Keratinocyte (primary cell): ENCODE results near the gene MPPED1. TPM values are rescaled to one million over a fixed set of nuclear protein-coding genes. Genes with fewer than 3 reads are reported as not detected.

Experiments
- DNase-seq: peaks from one replicate; pipeline ENCODE4 v3.0.0-alpha.2; 2011; ENCODE audit warnings: low read depth, missing footprints, low spot score
- FAIRE-seq: peaks from 2 replicates; lab custom pipeline; 2011; peaks lifted over from hg19 to GRCh38; lab: Jason Lieb, UNC
- H2AFZ ChIP-seq: 2 replicates; pipeline ENCODE4 v1.6.0; 2012; ENCODE audit warnings: low read length, control low read depth, inconsistent platforms; ENCODE audit not compliant: control insufficient read depth
- H3K27ac ChIP-seq: 2 replicates; pipeline ENCODE4 v1.5.1; 2011; ENCODE audit warnings: low read length; ENCODE audit not compliant: control insufficient read depth, insufficient read depth
- H3K27me3 ChIP-seq: 3 replicates; pipeline ENCODE4 v1.6.0; 2011; ENCODE audit warnings: low read length; ENCODE audit not compliant: control insufficient read depth, insufficient read depth; ENCODE audit errors: extremely low read depth
- H3K36me3 ChIP-seq, 2 experiments: 2 replicates in 1 of 2; 3 replicates in 1 of 2; pipeline ENCODE4 v1.5.1; 2011; ENCODE audit warnings: low read length in 2 of 2, mild to moderate bottlenecking in 1 of 2; ENCODE audit not compliant: control insufficient read depth in 2 of 2, insufficient read depth in 2 of 2; ENCODE audit errors: extremely low read depth in 1 of 2
- H3K4me1 ChIP-seq: 3 replicates; pipeline ENCODE4 v1.5.1; 2011; ENCODE audit warnings: low read length; ENCODE audit not compliant: control insufficient read depth, insufficient read depth; ENCODE audit errors: extremely low read depth
- H3K4me2 ChIP-seq: 3 replicates; pipeline ENCODE4 v1.6.0; 2011; ENCODE audit warnings: low read depth, low read length; ENCODE audit not compliant: control insufficient read depth, insufficient read depth; ENCODE audit errors: extremely low read depth
- H3K4me3 ChIP-seq, 3 experiments: fragments of 200-600 bp in 1 of 3; sonication (generic) in 1 of 3; 2 replicates in 2 of 3; 3 replicates in 1 of 3; pipeline ENCODE4 v1.5.1; 2011 to 2016; ENCODE audit warnings: low read length in 3 of 3, mild to moderate bottlenecking in 3 of 3, control low read depth in 2 of 3, inconsistent platforms in 1 of 3, low read depth in 1 of 3, mixed read lengths in 1 of 3, mixed run types in 1 of 3, moderate library complexity in 1 of 3; ENCODE audit not compliant: control insufficient read depth in 2 of 3, insufficient read depth in 2 of 3; ENCODE audit errors: extremely low read depth in 1 of 3
- H3K79me2 ChIP-seq: 2 replicates; pipeline ENCODE4 v1.6.0; 2012; ENCODE audit warnings: low read length; ENCODE audit not compliant: control insufficient read depth, insufficient read depth
- H3K9ac ChIP-seq: 3 replicates; pipeline ENCODE4 v1.6.0; 2011; ENCODE audit warnings: low read length; ENCODE audit not compliant: control insufficient read depth, insufficient read depth; ENCODE audit errors: extremely low read depth
- H3K9me1 ChIP-seq: 3 replicates; pipeline ENCODE4 v1.6.0; 2011; ENCODE audit warnings: low read length; ENCODE audit not compliant: control insufficient read depth, insufficient read depth; ENCODE audit errors: extremely low read depth
- H3K9me3 ChIP-seq: 2 replicates; pipeline ENCODE4 v1.5.1; 2012; ENCODE audit warnings: low read depth, low read length; ENCODE audit not compliant: control insufficient read depth
- H4K20me1 ChIP-seq: 3 replicates; pipeline ENCODE4 v1.6.0; 2011; ENCODE audit warnings: low read length; ENCODE audit not compliant: control insufficient read depth, insufficient read depth; ENCODE audit errors: extremely low read depth
- EZH2 ChIP-seq: IDR thresholded peaks from one replicate; pipeline ENCODE4 v1.6.1; 2012; ENCODE audit warnings: inconsistent platforms, mild to moderate bottlenecking, low read length, moderate library complexity
- dilution Hi-C: fragments of 300-500 bp; cut with MboI; formaldehyde crosslinking; loops from one replicate; pipeline ENCODE4 v1.7.0; 2020; ENCODE audit warnings: low sequenced_read_pairs; ENCODE audit not compliant: extremely low pct_ligation_motif_present
- polyA plus RNA-seq, 5 experiments: library from polyadenylated mRNA; depleted of rRNA in 3 of 5; stranded (reverse) in 3 of 5; stranded (forward) in 1 of 5; unstranded in 1 of 5; fragments of >200 nt; gene quantifications; 1 replicate in 1 of 5; 2 replicates in 3 of 5; 3 replicates in 1 of 5; pipeline versions ENCODE4 v1.2.1 to v1.2.3, GENCODE V29; 2011 to 2012; ENCODE audit warnings: missing spikeins in 2 of 5, low read depth in 1 of 5, low replicate concordance in 1 of 5
- TF ChIP-seq, protein P1 (sequence below), 3 experiments: IDR thresholded peaks in 1 of 3; conservative IDR thresholded peaks in 1 of 3; optimal IDR thresholded peaks in 1 of 3; 2 replicates in 2 of 3; 3 replicates in 1 of 3; pipeline versions ENCODE3 to v1.5.1; 2011; ENCODE audit warnings: low read length in 3 of 3, mild to moderate bottlenecking in 3 of 3, moderate library complexity in 2 of 3, control low read depth in 1 of 3, inconsistent platforms in 1 of 3; ENCODE audit not compliant: insufficient read depth in 2 of 3; ENCODE audit errors: extremely low read depth in 1 of 3

MPPED1 gene
- polyA plus RNA-seq, 1 donor (not counting 4 experiments of a cell fraction or from before 2014, with no cell fraction given), result not detected

DNA sequence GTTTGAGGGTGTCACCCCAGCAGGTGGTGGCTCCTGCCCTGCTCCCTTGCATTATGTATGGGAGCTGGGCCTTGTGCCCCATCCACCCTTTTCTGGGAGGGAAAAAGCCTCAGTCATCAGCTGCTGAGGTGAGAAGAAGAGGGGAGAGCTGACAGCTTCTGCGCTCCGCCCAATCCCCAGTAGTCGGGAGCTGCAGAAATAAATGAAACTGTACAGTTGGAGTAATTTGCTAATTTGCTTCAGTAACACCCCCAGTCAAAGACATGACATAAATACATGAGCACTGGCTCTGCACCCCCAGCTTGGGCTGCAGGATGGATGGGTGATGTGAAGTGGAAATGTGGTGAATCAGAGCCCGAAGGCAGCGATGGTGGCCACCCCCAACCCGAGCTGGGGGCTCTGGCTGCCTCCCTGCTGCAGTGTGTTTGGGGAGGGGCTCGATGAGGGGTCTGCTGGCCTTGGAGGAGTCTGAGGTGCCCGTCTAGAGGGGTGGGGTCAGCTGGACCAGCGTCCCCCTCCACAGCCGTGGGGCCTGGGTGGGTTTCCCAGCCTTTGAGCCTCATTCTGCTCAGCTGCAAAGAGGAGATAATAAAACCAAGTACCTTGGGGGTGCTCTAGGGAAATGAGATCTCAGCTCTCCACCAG lies 59.2 kb downstream of the MPPED1 start:
- dilution Hi-C loops, result no loop called here
- H3K9me1 ChIP-seq, result no peaks in the 10 kb centered on the region
- no peaks in the 10 kb centered on the region for H3K79me2 ChIP-seq
- H3K27ac ChIP-seq, result no peak overlapping the region
- H2AFZ ChIP-seq, result no peak overlapping the region
- H3K9me3 ChIP-seq, result peaks cover 5% of the 10 kb centered on the region
- no peaks in the 10 kb centered on the region for H3K27me3 ChIP-seq
- no peaks in the 10 kb centered on the region for H3K4me1 ChIP-seq
- no peaks in the 10 kb centered on the region for H3K36me3 ChIP-seq
- no peak for FAIRE-seq
- DNase-seq, result no peak
- no peak overlapping the region for H3K4me2 ChIP-seq
- no peaks in the 10 kb centered on the region for H4K20me1 ChIP-seq
- H3K4me3 ChIP-seq, result no peak overlapping the region
- no peak for TF ChIP-seq EZH2
- TF ChIP-seq, protein P1, sequence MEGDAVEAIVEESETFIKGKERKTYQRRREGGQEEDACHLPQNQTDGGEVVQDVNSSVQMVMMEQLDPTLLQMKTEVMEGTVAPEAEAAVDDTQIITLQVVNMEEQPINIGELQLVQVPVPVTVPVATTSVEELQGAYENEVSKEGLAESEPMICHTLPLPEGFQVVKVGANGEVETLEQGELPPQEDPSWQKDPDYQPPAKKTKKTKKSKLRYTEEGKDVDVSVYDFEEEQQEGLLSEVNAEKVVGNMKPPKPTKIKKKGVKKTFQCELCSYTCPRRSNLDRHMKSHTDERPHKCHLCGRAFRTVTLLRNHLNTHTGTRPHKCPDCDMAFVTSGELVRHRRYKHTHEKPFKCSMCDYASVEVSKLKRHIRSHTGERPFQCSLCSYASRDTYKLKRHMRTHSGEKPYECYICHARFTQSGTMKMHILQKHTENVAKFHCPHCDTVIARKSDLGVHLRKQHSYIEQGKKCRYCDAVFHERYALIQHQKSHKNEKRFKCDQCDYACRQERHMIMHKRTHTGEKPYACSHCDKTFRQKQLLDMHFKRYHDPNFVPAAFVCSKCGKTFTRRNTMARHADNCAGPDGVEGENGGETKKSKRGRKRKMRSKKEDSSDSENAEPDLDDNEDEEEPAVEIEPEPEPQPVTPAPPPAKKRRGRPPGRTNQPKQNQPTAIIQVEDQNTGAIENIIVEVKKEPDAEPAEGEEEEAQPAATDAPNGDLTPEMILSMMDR (optimal IDR thresholded peaks at IDR 0.05 in 1 of 3, IDR thresholded peaks at IDR 0.05 in 1 of 3, conservative IDR thresholded peaks at IDR 0.05 in 1 of 3; ENCODE audit: extremely low read depth in 1 of 3, insufficient read depth in 2 of 3, low read length in 3 of 3), result no peak
- no peak overlapping the region for H3K9ac ChIP-seq

DNA sequence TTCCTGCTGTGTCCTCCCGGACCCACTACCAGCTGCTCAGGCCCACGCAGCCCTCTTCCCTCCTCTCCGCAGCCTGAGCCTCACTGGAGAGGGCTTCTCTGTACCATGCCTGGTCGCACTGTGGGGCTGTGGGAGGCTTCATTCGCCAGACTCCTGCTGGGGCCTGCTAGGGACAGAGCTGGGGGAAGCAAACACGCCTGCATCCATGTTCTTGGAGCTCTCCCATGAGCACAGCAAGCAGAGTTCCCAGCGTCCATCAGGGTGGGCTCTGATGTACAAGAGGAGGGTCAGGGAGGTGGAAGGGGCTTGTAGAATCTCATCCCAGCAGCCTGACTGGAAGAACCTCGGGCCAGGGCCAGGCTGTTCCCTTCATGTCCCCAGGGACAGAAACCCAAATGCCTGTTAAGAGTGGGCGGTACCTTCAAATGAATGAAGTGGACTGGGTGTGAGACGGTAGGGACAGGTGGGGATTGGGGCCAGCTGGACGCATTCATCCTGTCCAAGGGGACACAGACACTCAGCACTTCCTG lies 59.9 kb downstream of the MPPED1 start:
- no peak overlapping the region for H2AFZ ChIP-seq
- no peak for FAIRE-seq
- no peak overlapping the region for H3K4me2 ChIP-seq
- peaks cover 5% of the 10 kb centered on the region for H3K9me3 ChIP-seq
- H3K4me3 ChIP-seq, result no peak overlapping the region
- dilution Hi-C loops, result no loop called here
- no peaks in the 10 kb centered on the region for H3K79me2 ChIP-seq
- no peaks in the 10 kb centered on the region for H4K20me1 ChIP-seq
- no peak overlapping the region for H3K27ac ChIP-seq
- H3K27me3 ChIP-seq, result no peaks in the 10 kb centered on the region
- no peaks in the 10 kb centered on the region for H3K9me1 ChIP-seq
- no peak overlapping the region for H3K9ac ChIP-seq
- TF ChIP-seq, protein P1 (optimal IDR thresholded peaks at IDR 0.05 in 1 of 3, IDR thresholded peaks at IDR 0.05 in 1 of 3, conservative IDR thresholded peaks at IDR 0.05 in 1 of 3; ENCODE audit: extremely low read depth in 1 of 3, insufficient read depth in 2 of 3, low read length in 3 of 3), result no peak
- no peak for TF ChIP-seq EZH2
- H3K36me3 ChIP-seq, result no peaks in the 10 kb centered on the region
- H3K4me1 ChIP-seq, result no peaks in the 10 kb centered on the region
- no peak for DNase-seq
